Measurements from ENCODE around the gene ARHGAP23. TPM values are rescaled to one million over a fixed set of nuclear protein-coding genes. Genes with fewer than 3 reads are reported as not detected.

The ARHGAP23 gene
- total RNA-seq = 1 to 10 TPM in 2 of 3 donors, under 1 TPM in 1; 0.19 to 1.8 (median 1.7) TPM
- total RNA-seq (2013) = 0.20 TPM

GRCh38 chr17:38428112-38428642, at the start of gene ARHGAP23:
ARHGAP23 (plus strand) TSS chr17:38428464; CDS start chr17:38428486, 22 bp downstream.
- H3K4me3 ChIP-seq (ENCODE audit: low read length) = peak within 1 kb of the TSS; percentile 27
- H3K27me3 ChIP-seq (ENCODE audit: control insufficient read depth, insufficient read depth, low read length) = peaks cover 9% of the 10 kb centered on the region
- no peaks in the 10 kb centered on the region for H3K36me3 Mint-ChIP-seq
- intact Hi-C loops (cut with micrococcal nuclease) = no loop called here
- H3K4me1 ChIP-seq (ENCODE audit: control insufficient read depth, insufficient read depth, low read length) = peaks cover 19% of the 10 kb centered on the region
- no peaks in the 10 kb centered on the region for H3K9me3 ChIP-seq (ENCODE audit: control insufficient read depth, insufficient read depth, low read length)
- DNase-seq (peak; percentile 31 to 56), ATAC-seq (peak; percentile 63 to 77 (median 73))
- TF ChIP-seq CTCF (IDR thresholded peaks at IDR 0.05) = no peak
- no peaks in the 10 kb centered on the region for H3K36me3 ChIP-seq (ENCODE audit: control insufficient read depth, insufficient read depth, low read length)
- WGBS (ENCODE audit: insufficient coverage) = under 1% methylated on average over 35 of the region's 46 CpGs
- H3K4me3 Mint-ChIP-seq = peak within 1 kb of the TSS; percentile 81
- peaks cover 22% of the 10 kb centered on the region in 2 donors for H3K27me3 Mint-ChIP-seq (ENCODE audit: low read depth in 2 of 2)
- H3K27ac Mint-ChIP-seq = peak within 1 kb of the TSS in 1 of 2 donors; percentile 59
- H3K27ac ChIP-seq (ENCODE audit: low read length) = no peak within 1 kb of the TSS
- H3K9me3 Mint-ChIP-seq = no peaks in the 10 kb centered on the region
- peaks cover 12 to 34% of the 10 kb centered on the region in 2 donors for H3K4me1 Mint-ChIP-seq

GRCh38 chr17:38379448-38379847, 48.8 kb upstream of the ARHGAP23 start:
- Histone ChIP-seq H3K4me1 (ENCODE audit: control insufficient read depth, insufficient read depth, low read length) (no peaks in the 10 kb centered on the region), H3K36me3 (ENCODE audit: control insufficient read depth, insufficient read depth, low read length) (peaks cover 15% of the 10 kb centered on the region), H3K9me3 (ENCODE audit: control insufficient read depth, insufficient read depth, low read length) (no peaks in the 10 kb centered on the region), H3K27me3 (ENCODE audit: control insufficient read depth, insufficient read depth, low read length) (no peaks in the 10 kb centered on the region), H3K4me3 (ENCODE audit: low read length) (no peak overlapping the region), H3K27ac (ENCODE audit: low read length) (no peak overlapping the region)
- Mint-ChIP-seq H3K27me3 (ENCODE audit: low read depth in 2 of 2) (no peaks in the 10 kb centered on the region), H3K4me3 (no peak overlapping the region), H3K9me3 (no peaks in the 10 kb centered on the region), H3K27ac (no peak overlapping the region), H3K4me1 (no peaks in the 10 kb centered on the region), H3K36me3 (no peaks in the 10 kb centered on the region)
- no peak for TF ChIP-seq CTCF (IDR thresholded peaks at IDR 0.05)
- intact Hi-C loops (cut with micrococcal nuclease) = no loop called here
- no peak for ATAC-seq
- no peak for DNase-seq
- WGBS (ENCODE audit: insufficient coverage) = 100% methylated on average over 1 of the region's 1 CpG

GRCh38 chr17:38395090-38395489, 33.2 kb upstream of the ARHGAP23 start:
- H3K27ac Mint-ChIP-seq = no peak overlapping the region
- no peak for ATAC-seq

More at GRCh38 chr17:38395090-38395489, 33.2 kb upstream of the ARHGAP23 start:
- no peak for TF ChIP-seq CTCF (IDR thresholded peaks at IDR 0.05)
- no peaks in the 10 kb centered on the region for H3K27me3 Mint-ChIP-seq (ENCODE audit: low read depth in 2 of 2)
- intact Hi-C loops (cut with micrococcal nuclease) = no loop called here
- no peak for DNase-seq
- H3K9me3 ChIP-seq (ENCODE audit: control insufficient read depth, insufficient read depth, low read length) = no peaks in the 10 kb centered on the region
- H3K4me1 ChIP-seq (ENCODE audit: control insufficient read depth, insufficient read depth, low read length) = no peaks in the 10 kb centered on the region
- H3K27me3 ChIP-seq (ENCODE audit: control insufficient read depth, insufficient read depth, low read length) = no peaks in the 10 kb centered on the region
- peaks cover 5 to 6% of the 10 kb centered on the region in 2 donors for H3K4me1 Mint-ChIP-seq
- 98% methylated on average over 3 of the region's 4 CpGs for WGBS (ENCODE audit: insufficient coverage)
- no peak overlapping the region for H3K27ac ChIP-seq (ENCODE audit: low read length)
- H3K4me3 ChIP-seq (ENCODE audit: low read length) = no peak overlapping the region
- no peak overlapping the region for H3K4me3 Mint-ChIP-seq
- H3K36me3 ChIP-seq (ENCODE audit: control insufficient read depth, insufficient read depth, low read length) = peaks cover 14% of the 10 kb centered on the region
- no peaks in the 10 kb centered on the region for H3K9me3 Mint-ChIP-seq
- no peaks in the 10 kb centered on the region for H3K36me3 Mint-ChIP-seq
